ENCODE results near the gene TCF7L1.

The TCF7L1 gene

GRCh38 chr2:85235281-85235680, 102.1 kb downstream of the TCF7L1 start:
- TF ChIP-seq PPARA (CRISPR knock-in tag; IDR thresholded peaks at IDR 0.05; ENCODE audit: borderline replicate concordance) (no peak), BACH2 (CRISPR knock-in tag; IDR thresholded peaks at IDR 0.05; ENCODE audit: borderline replicate concordance) (no peak), ESRRG (CRISPR knock-in tag; IDR thresholded peaks at IDR 0.05) (no peak), ZNF565 (CRISPR knock-in tag; conservative IDR thresholded peaks at IDR 0.05; ENCODE audit: low read depth) (no peak), ZC3H10 (CRISPR knock-in tag; IDR thresholded peaks at IDR 0.05) (no peak), OSR1 (CRISPR knock-in tag; IDR thresholded peaks at IDR 0.05) (no peak), ARNTL (CRISPR knock-in tag; IDR thresholded peaks at IDR 0.05; ENCODE audit: borderline replicate concordance, low read depth) (no peak), ZNF8 (CRISPR knock-in tag; IDR thresholded peaks at IDR 0.05) (no peak), RARB (CRISPR knock-in tag; IDR thresholded peaks at IDR 0.05) (no peak), CSRNP3 (CRISPR knock-in tag; IDR thresholded peaks at IDR 0.05) (no peak)
- TF ChIP-seq, protein P1, sequence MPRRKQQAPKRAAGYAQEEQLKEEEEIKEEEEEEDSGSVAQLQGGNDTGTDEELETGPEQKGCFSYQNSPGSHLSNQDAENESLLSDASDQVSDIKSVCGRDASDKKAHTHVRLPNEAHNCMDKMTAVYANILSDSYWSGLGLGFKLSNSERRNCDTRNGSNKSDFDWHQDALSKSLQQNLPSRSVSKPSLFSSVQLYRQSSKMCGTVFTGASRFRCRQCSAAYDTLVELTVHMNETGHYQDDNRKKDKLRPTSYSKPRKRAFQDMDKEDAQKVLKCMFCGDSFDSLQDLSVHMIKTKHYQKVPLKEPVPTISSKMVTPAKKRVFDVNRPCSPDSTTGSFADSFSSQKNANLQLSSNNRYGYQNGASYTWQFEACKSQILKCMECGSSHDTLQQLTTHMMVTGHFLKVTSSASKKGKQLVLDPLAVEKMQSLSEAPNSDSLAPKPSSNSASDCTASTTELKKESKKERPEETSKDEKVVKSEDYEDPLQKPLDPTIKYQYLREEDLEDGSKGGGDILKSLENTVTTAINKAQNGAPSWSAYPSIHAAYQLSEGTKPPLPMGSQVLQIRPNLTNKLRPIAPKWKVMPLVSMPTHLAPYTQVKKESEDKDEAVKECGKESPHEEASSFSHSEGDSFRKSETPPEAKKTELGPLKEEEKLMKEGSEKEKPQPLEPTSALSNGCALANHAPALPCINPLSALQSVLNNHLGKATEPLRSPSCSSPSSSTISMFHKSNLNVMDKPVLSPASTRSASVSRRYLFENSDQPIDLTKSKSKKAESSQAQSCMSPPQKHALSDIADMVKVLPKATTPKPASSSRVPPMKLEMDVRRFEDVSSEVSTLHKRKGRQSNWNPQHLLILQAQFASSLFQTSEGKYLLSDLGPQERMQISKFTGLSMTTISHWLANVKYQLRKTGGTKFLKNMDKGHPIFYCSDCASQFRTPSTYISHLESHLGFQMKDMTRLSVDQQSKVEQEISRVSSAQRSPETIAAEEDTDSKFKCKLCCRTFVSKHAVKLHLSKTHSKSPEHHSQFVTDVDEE (CRISPR knock-in tag; IDR thresholded peaks at IDR 0.05): no peak
- ATAC-seq: no peak

DNA sequence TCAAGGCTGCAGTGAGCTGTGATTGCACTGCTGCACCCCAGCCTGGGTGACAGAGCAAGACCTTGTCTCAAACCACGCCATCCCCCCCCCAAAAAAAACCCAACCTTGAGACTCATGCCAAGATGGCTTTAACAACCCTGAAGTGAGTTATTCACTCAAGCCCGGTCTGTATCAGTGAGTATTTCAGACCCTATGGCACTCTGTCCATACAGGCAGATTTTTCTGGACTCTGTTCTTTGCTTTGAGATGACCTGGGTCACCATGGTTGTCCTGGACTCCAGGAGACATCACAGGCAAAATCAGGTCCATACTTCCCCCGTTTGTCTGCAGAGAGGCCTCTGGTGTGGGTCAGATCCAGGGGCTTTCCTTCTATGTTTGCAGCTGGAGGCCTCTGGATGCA, 102.9 kb downstream of the TCF7L1 start:
- no peak for TF ChIP-seq GLIS3 (CRISPR knock-in tag; IDR thresholded peaks at IDR 0.05)
- no peak for TF ChIP-seq TCF4 (CRISPR knock-in tag; IDR thresholded peaks at IDR 0.05; ENCODE audit: borderline replicate concordance)
- TF ChIP-seq BACH2 (CRISPR knock-in tag; IDR thresholded peaks at IDR 0.05; ENCODE audit: borderline replicate concordance): no peak
- TF ChIP-seq ARNTL (CRISPR knock-in tag; IDR thresholded peaks at IDR 0.05; ENCODE audit: borderline replicate concordance, low read depth): no peak
- no peak for TF ChIP-seq ESRRG (CRISPR knock-in tag; IDR thresholded peaks at IDR 0.05)
- no peak for TF ChIP-seq ISL1 (CRISPR knock-in tag; IDR thresholded peaks at IDR 0.05)
- TF ChIP-seq TOX (CRISPR knock-in tag; IDR thresholded peaks at IDR 0.05; ENCODE audit: borderline replicate concordance): no peak
- TF ChIP-seq PPARA (CRISPR knock-in tag; IDR thresholded peaks at IDR 0.05; ENCODE audit: borderline replicate concordance): no peak
- TF ChIP-seq, protein P2, sequence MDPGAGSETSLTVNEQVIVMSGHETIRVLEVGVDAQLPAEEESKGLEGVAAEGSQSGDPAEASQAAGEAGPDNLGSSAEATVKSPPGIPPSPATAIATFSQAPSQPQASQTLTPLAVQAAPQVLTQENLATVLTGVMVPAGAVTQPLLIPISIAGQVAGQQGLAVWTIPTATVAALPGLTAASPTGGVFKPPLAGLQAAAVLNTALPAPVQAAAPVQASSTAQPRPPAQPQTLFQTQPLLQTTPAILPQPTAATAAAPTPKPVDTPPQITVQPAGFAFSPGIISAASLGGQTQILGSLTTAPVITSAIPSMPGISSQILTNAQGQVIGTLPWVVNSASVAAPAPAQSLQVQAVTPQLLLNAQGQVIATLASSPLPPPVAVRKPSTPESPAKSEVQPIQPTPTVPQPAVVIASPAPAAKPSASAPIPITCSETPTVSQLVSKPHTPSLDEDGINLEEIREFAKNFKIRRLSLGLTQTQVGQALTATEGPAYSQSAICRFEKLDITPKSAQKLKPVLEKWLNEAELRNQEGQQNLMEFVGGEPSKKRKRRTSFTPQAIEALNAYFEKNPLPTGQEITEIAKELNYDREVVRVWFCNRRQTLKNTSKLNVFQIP (CRISPR knock-in tag; IDR thresholded peaks at IDR 0.05; ENCODE audit: borderline replicate concordance, low read depth): no peak
- TF ChIP-seq ZFP3 (CRISPR knock-in tag; IDR thresholded peaks at IDR 0.05): no peak
- no peak for TF ChIP-seq OSR1 (CRISPR knock-in tag; IDR thresholded peaks at IDR 0.05)
- no peak for TF ChIP-seq PATZ1 (CRISPR knock-in tag; IDR thresholded peaks at IDR 0.05; ENCODE audit: borderline replicate concordance)
- TF ChIP-seq SNAI2 (CRISPR knock-in tag; IDR thresholded peaks at IDR 0.05): no peak
- TF ChIP-seq CSDC2 (CRISPR knock-in tag; IDR thresholded peaks at IDR 0.05): no peak
- TF ChIP-seq, protein P3, sequence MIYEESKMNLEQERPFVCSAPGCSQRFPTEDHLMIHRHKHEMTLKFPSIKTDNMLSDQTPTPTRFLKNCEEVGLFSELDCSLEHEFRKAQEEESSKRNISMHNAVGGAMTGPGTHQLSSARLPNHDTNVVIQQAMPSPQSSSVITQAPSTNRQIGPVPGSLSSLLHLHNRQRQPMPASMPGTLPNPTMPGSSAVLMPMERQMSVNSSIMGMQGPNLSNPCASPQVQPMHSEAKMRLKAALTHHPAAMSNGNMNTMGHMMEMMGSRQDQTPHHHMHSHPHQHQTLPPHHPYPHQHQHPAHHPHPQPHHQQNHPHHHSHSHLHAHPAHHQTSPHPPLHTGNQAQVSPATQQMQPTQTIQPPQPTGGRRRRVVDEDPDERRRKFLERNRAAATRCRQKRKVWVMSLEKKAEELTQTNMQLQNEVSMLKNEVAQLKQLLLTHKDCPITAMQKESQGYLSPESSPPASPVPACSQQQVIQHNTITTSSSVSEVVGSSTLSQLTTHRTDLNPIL (CRISPR knock-in tag; IDR thresholded peaks at IDR 0.05; ENCODE audit: low read depth): no peak
- no peak for TF ChIP-seq ZFP30 (CRISPR knock-in tag; IDR thresholded peaks at IDR 0.05)
- ATAC-seq: no peak

Measured in SK-N-SH treated with all-trans-retinoic acid at 6 μM for 48 hours (cell line).